Ramos (cell line): ENCODE data around the gene RHOBTB3.
"Not testable (repeated sequence)": the region's sequence is repeated elsewhere in the genome, so short reads cannot be mapped to it uniquely, and the experiment has no call there.

Experiments
- in situ Hi-C: fragments of 300-500 bp; cut with MboI; formaldehyde crosslinking; loops from one replicate; pipeline ENCODE4 v1.14.3; 2022; ENCODE audit warnings: low sequenced_read_pairs; ENCODE audit not compliant: unreplicated experiment

Gene RHOBTB3, protein sequence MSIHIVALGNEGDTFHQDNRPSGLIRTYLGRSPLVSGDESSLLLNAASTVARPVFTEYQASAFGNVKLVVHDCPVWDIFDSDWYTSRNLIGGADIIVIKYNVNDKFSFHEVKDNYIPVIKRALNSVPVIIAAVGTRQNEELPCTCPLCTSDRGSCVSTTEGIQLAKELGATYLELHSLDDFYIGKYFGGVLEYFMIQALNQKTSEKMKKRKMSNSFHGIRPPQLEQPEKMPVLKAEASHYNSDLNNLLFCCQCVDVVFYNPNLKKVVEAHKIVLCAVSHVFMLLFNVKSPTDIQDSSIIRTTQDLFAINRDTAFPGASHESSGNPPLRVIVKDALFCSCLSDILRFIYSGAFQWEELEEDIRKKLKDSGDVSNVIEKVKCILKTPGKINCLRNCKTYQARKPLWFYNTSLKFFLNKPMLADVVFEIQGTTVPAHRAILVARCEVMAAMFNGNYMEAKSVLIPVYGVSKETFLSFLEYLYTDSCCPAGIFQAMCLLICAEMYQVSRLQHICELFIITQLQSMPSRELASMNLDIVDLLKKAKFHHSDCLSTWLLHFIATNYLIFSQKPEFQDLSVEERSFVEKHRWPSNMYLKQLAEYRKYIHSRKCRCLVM

DNA sequence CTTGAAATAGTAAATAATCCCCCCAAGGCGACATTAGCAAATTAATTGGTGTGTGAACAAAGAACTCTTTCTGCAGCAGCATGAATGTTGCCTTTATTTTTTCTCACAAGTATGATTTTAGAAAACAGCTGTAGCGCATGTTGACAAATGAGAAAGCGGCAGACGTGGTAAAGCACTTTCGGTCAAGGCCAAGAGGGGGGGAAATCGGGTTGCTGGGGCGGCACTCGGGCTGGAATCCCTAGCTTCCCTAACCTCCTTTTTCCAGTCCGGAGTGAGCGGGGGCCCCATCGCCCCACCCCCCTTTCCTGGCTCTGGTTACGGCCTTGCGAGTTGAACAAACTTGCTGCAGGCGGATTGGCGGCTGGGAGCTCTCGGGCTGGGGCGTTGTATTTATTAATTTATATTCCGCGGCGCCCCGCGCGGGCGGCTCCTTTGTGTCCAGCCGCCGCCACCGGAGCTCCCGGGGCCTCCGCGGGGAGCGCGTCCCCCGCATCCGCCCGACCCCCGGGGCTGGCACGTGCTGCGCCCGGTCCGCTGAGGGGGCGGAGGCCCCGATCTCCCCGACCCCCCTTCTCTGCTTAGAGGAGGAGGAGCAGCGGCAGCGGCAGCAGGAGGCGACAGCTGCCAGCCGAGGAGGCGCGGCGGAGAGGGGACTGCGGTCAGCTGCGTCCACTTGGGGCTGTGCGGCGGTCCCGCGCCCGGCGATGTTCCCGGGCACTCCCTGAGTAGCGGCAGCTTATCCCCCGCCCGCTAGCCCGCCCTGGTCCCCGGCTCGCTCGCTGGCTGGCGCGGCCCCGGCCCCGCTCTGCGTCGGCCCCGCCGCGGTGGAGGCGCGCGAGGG is at the start of gene RHOBTB3:
Gene RHOBTB3, plus strand, starts transcription at position 607 of the 841 bp plus-strand sequence. CDS start 347 bp downstream, outside the sequence.
- in situ Hi-C loops: no loop called here

DNA sequence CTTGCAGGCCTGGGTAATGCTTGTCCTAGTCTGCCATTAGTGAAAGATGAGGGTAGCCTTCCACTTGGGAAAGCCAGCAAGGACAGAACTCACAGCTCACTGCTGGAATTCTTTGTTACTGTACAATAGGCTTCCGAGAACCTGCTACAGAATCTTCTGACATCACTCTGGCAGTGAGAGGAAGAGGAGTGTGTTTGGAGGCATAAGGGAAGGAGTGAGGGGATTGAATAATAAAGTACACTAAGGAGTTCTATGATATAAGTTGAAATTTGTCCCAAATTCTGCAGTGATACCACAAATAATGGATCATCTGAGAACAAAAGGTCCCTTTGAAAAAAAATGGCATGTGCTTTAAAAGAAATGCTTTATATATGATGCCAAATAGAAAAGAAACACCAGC is 48.2 kb upstream of the RHOBTB3 start, which contains the start of gene SPATA9:
Gene SPATA9, minus strand, starts transcription at position 101 of the 400 bp plus-strand sequence. CDS start 137 bp downstream, outside the sequence.
- in situ Hi-C loops: no loop called here

DNA sequence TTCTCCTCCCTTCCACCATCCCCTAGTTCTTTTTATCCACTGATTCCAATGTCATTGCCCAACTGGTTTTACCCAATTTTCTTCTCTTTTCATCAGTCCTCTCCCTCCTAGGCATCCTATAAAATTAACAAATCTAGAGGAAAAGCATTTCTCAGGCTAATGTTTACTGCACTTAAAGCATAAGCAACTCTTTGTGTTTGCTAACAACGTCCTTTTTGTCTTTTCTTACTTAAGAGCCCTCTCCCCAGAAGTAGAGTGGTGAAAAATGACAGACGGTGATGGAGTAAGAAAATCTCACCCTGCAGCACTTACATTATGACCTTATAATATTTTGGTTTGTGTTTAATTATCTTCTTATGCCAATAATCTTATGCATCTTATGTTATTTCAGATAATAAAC is 46.8 kb upstream of the RHOBTB3 start:
- in situ Hi-C loops: no loop called here

DNA sequence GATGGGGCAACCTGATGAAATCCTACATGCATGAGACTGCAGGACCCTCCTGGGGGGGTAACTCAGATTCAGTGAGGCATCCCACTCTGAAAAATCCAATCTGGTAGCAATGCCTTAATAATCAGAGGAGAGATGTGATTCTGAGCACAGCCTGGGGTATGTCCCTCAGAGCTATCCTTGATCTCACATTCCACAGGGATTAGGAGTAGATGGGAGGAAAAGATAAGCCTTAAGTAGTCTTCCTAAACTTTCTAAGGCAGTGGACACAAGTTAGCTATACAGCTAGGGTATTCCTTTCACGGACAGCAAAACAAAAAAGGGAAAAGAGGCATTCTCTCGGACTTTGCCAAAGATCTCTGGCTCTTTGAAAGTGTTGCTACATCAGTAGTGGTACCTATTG is 44.5 kb upstream of the RHOBTB3 start:
- in situ Hi-C loops: no loop called here

DNA sequence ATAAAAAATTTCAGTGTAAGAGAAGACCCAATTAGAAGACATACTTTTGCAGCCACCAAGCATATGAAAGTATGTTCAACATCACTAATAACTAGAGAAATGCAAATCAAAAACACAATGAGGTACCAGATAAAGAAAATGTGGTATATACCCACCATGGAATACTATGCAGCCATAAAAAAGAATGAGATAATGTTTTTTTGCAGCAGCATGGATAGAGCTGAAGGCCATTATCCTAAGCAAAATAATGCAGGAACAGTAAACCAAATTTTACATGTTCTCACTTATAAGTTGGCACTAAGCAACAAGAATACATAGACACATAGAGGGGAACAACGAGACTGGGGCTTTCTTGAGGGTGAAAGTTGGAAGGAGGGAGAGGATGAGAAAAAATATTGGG is 41.5 kb upstream of the RHOBTB3 start:
- in situ Hi-C loops: no loop called here

DNA sequence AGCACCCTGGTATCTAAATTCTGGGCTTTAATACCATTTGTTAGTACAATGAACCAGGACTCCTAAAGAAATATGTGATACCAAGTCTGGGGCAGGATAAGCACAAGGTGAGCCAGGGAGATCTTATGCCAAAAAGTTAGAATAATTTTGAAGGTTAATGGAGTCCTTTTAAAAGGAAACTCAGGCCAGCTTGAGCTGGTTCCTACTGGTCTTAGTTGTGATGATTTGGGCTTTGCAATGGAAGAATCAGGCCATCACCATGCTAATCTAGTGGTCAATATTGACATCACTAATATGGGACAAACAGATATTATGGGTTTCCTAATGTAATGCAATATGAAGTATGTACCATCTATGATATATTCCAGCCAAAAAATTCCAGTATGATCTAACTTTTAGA is 40.8 kb upstream of the RHOBTB3 start:
- in situ Hi-C loops: no loop called here

DNA sequence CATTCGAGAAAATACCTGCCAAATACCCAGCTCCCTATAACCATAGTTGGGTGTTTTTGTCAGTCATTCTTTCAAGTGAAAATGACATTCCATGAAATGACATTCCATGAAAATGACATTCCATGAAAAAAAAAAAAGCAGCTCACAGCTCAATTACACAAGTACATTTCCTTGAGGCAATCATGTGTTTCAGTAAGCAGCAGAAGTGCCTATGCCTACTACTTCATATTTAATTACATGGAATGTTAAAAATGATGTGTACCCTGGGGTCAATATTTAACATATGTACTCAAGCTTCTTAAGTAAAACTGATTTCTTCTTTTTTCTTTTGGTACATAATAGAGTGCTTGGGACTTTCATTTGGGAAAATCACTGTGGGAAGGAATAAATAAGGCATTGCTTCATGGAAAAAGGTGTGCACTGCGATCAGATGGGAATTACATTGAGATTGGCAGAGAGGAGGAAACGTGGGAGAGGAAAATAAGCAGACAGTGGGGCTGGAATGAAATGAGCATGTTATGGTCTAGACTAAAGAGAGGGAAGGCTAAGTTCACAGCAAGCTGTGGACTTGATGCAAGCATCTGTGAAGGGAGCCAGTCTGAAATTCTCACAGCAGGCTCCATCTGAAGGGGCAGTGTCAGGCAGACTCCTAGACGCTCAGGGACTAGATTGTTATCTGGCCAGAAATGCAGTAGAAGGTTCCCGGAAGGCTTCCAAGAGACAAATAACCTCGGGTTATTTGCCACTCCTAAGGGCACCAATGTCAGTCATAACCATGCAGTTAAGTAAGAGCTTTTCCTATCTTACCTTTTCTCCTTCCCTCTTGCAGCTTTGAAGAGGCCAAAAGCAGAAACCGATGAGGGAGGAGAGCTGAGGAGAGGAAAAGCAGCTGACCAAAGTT is 33.1 kb upstream of the RHOBTB3 start:
- in situ Hi-C loops: no loop called here

DNA sequence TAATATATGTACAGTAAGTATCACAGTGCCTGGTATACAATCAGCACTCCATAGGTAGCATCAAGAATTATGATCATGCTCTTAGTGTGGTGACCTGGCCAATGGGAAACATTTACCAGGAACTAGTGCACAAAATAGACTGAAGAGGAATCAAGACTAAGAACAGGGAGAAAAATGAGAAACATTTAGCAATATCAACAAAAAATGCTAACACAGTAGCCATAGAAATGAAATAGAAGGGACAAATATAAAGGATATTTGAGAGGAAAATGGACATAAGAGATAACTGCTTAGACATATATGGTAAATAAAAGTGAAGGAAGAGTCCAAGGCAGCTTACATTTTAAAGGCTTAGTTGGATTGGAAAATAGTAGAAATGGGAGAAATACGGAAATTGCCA is 31.8 kb upstream of the RHOBTB3 start:
- in situ Hi-C loops: no loop called here

DNA sequence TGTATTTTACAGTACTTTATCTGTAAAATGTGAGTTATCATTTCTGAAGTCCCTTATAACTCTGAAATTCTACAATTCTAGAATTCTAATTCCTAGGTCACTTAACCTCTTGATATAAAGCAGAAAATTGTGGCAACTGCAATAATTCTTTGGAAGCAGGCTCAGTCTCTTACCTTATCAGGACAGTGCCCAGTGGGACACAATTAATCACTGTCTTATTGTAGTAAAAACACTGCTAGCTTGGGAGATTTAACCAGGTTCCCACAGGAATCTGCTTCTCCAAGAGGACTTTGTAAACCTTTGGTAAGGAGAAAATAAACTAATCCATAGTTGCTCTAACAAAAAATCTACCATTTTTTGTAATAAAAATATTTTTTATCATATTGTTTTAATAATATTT is 30.1 kb upstream of the RHOBTB3 start:
- in situ Hi-C loops: no loop called here

DNA sequence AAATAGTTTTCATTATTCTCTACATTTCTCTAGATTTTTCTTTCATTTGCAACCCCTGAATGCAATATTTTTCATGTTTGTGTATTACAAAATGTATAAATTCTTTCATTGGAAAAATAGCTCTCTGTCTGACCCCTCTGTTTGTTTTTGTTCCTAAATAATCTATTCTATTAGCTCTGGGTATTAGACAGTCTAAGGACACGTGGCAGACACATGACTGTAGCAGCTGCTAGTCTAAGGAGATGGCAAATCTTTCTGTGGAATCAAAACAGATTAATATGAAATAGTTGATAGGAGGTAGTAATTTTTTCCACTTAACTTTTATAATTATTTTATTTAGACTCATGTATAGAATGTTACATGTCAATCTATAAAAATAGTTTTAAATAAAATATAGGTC is 27.0 kb upstream of the RHOBTB3 start:
- in situ Hi-C loops: no loop called here

DNA sequence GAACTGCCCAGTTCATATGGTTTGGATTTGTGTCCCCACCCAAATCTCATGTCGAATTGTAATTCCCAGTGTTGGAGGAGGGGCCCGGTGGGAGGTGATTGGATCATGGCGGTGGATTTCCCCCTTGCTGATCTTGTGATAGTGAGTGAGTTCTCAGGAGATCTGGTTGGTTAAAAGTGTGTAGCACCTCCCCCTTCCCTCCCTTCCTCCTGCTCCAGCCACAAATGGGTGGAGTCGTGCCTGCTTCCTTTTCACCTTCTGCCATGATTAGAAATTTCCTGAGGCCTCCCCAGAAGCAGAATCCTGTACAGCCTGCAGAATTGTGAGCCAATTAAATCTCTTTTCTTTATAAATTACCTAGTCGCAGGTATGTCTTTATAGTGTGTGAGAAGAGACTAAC is 24.9 kb upstream of the RHOBTB3 start:
- in situ Hi-C loops: not testable (repeated sequence)

DNA sequence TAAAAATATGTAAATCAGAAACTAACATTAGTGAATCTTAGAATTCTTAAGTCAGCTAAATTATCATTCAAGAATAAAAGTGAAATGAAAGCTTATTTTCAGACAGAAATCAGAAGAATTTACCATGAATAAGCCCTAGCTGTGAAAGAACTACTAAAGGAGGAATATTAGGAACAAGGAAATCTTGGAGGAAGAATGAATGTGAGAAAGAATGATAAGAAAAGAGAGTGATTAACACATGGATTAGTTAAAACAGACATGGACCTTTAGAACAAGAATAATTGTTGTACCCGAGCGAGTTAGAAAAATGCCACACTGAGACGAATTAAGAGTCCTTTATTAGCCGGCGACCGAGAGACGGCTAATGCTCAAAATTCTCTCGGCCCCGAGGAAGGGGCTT is 24.1 kb upstream of the RHOBTB3 start:
- in situ Hi-C loops: no loop called here

DNA sequence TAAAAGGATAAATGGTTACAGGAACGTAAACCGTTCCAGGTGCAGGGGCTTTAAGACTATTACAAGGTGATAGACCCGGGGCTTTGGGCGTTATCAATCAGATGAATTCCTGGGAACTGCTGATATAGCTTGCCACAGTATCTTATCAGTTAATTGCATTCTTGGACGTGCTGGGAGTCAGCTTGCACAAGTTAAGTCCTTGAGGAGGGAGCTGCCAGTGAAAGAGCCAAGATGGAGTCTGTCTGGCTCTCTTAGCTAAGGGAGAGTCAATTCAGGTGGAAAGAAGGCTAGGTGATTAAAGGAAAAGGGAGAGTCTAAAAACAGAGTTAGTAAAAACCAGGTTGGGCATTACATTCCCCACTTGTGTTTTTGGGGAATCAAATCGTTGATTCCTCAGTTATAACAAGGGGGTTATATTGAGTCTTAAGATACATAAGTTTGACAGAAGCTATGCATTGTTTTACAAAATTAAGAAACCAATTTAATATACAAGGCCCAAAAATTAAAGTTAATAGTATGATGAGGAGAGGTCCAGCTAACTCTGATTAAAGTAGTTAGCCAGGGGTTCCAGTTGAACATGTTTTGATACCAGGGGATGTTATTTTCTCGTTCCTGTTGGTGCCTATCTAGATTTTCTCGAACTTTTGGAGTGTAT is 23.5 kb upstream of the RHOBTB3 start:
- in situ Hi-C loops: not testable (repeated sequence)

DNA sequence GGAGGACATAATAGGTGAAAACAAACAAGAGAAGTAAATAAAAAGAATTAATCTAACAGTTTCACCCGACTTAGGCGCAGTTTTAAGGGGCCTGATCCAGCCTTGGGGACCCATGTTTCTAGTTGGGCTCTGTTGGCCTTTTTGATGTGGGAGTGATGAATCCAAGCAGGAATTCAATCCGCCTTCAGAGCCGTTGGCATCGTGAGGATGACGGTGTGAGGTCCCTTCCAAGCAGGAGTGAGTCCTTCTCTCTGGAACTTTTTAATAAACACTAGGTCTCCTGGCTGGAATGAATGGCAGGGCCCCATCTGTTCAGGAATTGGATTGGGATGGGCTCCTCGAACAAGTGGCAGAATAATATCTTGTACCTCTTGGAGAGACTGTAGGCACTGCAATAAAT is 22.3 kb upstream of the RHOBTB3 start:
- in situ Hi-C loops: no loop called here

DNA sequence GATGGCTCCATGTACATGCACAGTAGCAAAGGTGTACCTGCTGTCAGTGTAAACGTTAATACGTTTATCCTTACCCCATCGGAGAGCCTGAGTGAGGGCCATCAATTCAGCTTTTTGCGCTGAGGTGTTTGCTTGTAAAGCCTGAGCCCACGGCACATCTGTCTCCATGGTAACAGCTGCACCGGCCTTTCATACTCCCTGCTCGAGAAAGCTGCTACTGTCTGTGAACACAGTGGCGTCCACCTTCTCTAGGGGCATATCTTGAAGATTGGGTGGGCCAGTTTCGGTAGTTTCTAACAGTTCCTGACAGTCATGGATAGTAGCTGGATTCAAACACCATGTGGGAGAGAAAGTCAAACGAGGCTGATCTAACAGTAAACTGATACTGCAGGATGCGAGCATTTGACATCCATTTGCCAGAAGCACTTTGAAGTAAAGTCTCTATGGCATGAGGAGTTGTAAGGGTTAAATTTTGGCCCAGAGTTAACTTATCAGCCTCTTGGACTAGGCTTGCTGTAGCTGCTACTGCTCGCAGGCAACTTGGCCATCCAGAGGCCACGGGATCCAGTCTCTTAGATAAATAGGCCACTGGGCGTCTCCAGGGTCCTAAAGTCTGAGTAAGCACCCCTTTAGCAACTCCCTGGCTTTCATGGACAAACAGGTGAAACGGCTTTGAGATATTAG is 21.0 kb upstream of the RHOBTB3 start:
- in situ Hi-C loops: no loop called here

DNA sequence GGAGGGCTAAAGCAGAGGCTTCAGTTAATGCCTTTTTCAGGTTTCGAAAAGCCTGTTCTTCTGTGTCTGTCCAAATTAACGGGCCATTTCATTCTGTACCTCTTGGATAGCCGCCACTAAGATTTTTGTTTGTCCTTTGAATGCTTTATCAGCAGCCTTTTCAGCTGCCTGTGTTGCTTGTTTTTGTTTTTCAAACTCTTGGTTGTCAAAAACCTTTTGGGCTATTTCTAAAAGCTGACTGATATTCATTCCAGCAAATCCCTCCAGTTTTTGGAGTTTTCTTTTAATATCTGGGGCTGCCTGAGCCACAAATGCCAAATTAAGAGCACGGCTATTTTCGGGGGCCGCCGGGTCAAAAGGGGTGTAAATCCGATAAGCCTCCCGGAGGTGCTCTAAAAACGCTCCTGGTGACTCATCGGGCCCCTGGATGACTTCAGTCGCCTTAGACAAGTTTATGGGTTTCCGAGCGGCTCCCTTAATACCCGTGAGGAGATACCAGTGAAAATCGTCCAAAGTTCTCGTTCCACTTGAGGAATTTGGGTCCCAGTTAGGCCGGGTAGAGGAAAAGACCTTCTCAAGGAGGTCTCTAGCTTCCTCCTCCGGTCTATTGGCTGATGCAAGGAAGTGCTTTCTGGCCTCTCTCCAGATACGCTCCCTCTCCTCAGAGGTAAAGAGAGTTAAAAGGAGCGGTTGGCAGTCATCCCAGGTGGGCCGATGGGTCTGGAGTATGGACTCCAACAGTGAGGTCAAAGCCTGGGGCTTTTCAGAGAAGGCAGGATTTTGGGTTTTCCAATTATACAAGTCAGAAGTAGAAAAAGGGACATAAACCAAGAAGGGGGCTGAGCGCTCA is 20.3 kb upstream of the RHOBTB3 start:
- in situ Hi-C loops: not testable (repeated sequence)

DNA sequence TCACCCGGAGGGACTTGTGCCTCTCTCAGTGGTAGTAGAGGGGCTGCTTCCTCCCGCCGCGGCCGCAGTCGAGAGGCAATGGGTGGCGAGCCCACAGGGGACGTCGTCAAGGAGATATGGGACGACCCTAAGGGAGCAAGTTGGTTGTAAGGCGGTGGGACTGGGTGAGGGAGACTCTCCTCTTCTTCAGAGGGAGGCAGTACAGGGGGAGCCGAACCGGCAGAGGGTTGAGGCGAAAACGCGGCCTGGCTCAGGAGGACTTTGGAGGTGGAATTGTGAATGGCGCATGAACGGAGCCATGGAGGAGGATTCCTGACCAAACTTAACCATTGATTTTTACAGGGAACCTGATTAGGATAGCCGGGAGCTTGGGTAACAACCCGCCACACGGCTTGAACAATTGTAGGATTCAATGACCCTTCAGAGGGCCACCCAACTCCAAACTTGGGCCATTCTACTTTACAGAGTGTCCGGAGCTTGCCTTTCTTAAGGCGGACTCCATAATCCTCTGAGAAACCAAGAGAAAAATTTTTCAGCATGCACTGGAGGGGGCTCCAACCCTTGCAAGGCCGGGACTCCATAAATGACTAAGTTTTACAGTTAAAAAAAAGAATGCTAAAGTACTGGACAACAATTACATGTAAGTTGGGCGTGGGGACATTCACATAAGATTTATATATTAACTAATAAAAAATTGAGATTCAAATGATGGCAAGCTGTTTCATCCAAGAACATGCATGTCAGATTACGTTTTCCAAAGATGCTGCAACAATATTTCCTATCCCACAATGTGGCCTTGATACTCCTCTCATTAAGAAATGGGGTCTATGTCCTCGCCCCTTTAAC is 19.4 kb upstream of the RHOBTB3 start:
- in situ Hi-C loops: no loop called here
